HG02970 (cell line): ENCODE results near the gene TPRG1.

ENCODE experiments used
- ATAC-seq: cut with Tn5 transposase; IDR thresholded peaks from one replicate; pipeline ENCODE4 v1.9.1; 2021; ENCODE audit warnings: mild to moderate bottlenecking, moderate library complexity, moderate number of reproducible peaks; ENCODE audit not compliant: unreplicated experiment, low FRiP score

The TPRG1 gene, protein sequence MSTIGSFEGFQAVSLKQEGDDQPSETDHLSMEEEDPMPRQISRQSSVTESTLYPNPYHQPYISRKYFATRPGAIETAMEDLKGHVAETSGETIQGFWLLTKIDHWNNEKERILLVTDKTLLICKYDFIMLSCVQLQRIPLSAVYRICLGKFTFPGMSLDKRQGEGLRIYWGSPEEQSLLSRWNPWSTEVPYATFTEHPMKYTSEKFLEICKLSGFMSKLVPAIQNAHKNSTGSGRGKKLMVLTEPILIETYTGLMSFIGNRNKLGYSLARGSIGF

DNA sequence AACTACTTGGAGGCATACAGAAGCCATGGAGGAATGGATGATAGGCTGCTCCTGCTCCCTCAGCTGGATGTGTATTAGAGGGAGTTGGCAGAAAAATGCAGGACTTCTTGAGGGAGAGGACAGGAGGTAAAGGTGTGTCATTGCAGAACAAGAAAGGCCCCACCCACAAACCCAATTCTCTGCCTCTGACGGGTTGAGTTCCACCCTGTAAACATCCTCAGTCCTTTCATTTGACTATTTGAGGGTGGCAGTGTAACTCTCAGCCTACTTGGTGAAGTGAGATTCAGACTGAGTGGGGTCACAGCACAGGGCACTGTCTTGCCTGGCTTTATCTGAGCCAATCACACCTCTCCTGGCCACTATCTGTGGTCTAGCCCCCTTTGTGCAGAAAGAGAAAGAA, at the start of gene TPRG1:
TPRG1 (plus strand) TSS at position 265 of the 400 bp plus-strand sequence. CDS start 35,414 bp downstream, outside the sequence.
- ATAC-seq = no peak

DNA sequence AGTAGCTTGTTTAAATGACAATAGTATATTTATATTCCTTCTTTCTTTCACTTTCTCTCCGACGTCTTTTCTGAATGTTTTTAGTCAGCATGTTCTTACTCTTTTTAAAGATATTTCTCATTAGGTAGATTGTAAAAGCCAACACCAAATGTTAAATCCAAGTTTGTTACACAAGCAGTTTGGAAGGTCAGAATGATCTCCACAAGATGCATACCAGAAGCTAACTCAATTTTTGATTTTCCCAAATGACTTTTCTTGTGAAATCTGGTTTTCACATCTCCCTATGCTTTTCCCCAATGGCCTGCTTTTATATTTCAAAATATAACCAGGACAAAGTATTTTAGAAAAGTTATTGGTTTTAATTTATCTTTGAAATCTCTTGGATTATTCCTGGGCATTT, 49.7 kb upstream of the TPRG1 start:
- no peak for ATAC-seq

DNA sequence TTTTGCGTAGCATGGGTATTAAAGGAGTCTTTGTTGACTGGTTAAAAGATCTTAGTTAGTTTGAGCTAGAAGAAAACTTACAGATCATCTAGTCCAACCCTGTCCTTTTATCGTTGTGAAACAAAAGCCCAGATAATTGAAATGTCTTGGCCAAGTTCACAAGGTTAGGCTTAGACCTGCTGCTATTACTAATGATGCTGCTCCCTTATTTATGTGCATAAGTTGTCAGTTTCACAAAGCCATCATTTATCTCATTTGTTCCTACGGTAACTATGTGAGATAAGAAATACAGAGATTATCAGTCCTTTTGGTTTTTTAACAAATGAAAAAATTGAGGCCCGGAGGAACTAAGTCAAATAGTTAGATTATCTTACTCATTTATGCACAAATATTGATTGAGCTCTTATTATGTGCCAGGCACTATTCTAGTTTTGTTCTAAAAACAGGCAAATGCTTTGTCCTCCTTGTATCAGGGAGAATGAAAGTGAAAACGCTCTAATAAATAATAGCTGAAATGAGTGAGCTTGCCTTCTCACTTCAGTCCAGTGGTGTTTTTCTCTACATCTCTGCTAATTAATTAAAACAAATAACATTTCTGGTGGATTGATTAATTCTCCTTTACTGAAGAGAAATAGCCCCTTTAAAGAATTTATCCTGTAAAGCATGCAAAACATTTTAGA, 49.1 kb upstream of the TPRG1 start:
- ATAC-seq = no peak

DNA sequence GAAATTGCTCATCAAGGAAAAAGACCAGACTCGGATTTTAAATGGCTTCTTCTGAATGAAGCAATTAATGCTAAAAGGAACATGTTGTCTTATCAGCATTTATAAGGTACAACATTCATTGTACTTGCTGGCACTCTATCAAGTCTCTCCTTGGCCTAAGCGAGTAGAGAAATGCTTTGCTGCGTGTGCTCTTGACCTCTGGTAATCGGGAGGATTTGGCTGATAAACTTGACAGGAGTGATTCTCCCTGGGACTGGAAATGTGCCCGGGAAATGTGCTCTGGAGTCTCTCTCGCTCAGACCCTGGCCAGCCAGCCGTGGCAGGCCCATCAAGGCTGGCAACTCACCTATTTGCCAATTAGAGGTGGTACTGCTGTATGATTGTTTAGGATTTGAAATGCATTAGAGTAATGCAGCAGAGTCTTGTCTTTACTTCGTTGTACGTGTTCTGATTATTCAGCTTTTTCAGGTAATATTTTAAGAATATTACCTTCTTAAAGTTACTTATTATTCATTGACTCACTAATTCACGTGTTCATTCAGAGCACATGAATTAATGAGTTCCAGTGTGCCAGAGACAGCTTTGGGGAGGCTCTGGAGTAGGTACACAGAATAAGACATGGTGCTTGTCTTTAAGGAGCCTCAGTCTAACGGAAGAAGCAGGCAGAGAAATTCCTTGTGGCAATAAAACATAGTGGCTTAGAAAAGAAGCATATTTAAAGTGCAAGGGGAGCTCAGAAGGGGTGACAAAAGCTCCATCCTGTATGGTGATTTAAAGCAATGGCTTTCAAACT, 48.0 kb upstream of the TPRG1 start:
- ATAC-seq = no peak

DNA sequence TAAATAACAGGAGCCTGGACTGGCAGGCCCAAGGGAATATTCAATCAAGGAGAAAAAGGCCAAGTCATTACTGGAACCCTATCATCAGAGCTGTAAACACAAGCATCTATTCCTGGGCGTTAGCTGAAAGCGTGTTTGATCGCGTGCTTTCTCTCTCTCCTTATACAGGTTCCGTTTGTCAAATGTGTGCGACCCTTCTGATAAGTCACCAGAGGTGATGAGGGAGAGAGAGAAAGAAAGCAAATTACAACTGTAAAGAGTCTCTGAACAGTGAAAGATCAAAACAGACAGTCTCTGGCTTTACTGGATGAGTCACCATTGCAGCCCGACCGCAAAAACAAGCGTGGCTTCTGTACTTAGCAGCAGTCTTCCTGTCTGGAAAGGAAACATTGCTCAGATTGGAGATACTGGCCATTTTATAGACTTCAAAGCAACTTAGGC, 39.5 kb upstream of the TPRG1 start:
- no peak for ATAC-seq

DNA sequence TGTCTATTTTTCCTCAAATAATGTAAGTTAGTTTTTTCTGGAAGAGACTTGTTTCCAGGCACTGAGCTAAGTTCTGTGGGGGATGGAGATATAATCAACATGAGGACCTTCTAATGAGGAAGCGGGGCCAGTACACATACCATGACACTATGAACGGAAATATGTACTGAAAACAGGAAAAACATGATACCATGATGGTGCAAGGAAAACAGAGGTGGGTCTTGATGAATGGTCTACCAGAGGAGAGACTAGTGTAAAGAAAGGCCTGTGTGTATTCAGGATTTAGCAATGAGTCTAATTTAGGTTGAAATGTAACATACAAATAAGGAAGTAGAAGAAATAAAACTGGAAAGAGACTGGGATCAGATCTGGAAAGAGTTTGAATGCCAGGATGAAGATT, 38.9 kb upstream of the TPRG1 start:
- no peak for ATAC-seq

DNA sequence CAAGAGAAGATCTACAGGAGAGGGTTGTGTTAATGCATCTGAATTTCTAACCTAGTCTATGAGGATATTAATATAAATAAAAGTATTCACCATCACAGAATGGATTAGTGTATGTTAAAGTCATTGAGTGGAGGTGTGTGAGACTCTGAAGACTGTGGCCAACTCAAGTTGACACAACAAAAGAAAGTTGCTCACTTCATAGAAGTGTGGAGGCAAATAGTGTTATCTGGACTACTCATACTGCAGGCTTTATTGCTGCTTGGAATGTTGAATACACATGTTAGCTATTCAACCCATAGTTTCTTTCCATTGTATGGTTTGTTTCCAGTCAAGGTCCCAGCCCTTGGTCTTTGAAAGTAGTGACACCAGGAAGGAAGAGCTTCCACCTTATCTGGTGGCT, 38.0 kb upstream of the TPRG1 start:
- no peak for ATAC-seq

DNA sequence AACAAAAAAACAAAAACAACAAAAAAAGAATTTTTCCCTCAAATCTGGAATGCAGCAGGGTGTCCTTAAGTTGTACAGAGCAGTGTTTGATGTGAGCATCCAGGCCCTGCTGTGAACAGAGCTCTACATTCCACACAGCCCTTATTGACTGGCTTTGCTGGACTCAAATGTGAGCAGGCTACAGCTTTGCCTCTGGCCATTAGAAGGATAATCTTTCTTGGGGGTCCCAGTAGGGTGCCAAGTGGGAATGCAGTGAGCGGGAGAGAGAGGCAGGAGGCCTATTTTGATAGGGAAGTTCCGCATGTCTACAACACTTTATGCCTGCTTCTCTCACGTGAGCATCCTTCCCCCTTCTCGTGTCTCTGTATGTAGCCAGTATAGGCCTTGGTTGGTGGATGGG, 34.4 kb upstream of the TPRG1 start:
- ATAC-seq = no peak

DNA sequence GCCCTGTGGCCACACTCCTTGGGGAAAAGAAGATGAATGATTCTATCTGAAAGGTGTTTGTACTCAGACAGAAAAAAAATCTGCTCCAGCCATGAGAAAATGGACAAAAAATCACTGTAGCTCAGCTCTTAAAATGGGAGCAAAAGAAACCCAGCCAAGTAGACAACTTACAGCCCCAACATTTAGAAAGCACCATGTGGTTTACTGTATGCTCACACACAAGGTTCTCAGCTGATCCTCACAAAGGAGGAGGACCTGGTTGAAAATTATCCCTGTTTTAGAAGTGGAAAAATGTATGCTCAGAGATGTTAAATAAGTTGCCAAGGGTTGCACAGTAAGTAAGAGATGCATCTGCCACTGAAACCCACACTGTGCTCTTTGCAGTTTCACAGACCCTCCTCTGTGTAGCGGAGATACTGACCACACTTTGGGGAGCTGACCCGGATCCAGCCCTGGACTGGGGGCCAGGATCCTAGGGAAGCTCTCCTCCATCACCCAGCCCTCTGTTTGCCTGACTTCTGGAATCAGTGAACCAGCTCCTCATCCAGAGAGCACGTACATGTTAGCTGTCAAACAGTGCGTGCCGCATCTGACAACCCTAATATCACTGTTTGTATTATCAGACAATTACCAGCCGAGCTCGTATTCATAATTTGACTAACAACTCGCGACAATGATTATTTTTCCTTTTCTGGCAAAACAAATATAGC, 32.7 kb upstream of the TPRG1 start:
- no peak for ATAC-seq

DNA sequence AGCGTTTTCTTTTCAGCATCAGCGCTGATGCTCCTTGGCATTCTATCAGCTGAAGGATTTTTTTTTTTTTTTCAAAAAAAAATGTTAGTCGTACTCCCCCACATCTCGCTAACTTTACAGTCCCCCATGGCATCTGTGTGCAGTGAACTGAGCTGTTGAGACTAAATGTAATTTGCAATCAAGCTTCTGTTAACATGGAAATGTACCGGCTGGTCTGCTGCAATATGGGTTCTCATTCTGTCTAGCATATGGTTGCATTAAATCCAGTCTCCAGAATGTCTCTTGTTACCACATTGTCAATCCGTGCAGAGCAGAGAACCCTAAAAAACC, 32.2 kb upstream of the TPRG1 start:
- ATAC-seq = no peak

DNA sequence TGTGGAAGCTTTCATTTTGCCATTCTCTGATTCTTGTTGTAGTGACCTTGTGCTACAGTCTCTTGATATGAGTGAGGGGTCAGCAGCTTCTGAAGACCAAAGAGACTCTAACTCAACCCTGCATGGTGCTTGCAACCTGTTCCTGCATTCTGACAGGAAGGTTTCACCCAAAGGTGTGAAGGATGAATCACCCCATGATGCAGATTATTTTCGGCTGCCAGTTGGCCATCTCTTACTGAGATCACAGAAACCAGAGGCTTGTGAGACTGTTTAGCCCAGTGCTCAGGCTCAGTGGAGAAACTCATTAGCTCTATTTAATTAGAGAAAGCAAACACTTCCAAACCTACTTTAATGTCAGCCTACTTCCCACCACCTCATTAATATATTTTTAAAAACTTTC, 29.2 kb upstream of the TPRG1 start:
- ATAC-seq = no peak

DNA sequence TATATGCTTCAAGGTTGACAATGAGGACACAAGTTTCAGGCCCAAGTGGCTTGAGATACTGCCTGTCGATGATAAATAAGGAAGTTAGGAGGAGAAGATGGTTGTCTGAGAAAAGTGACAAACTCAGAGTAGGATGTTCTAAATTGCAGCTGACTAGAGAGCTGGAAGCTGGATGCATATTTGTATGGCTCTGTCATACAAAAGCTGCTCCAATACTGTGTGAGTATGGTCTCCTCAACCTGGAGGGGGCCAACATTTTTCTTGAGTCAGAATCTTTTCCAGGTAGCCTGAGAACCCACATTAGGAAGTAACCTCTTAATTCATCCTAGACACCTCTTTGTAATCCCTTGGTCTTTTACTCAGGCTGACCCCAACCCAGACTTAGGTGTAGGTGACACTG, 28.4 kb upstream of the TPRG1 start:
- no peak for ATAC-seq

DNA sequence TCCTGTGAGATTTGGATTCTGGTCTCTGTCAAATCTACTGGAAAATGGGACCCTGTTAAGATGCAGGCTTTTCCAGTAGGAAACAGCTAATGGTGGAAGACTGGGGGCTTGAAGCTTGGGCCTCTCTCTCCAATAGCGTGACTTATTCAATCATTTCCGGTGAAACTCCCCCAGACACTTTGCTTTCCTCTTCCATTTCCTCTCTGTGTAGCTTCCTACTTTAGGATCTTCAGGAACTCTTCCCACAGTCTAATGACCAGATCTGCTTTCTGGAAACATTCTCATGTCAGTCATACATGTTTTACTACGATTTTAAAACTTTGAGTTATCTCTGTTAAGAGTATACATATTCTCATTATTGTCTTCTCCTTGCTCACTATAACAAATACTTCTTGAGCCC, 28.0 kb upstream of the TPRG1 start:
- no peak for ATAC-seq

DNA sequence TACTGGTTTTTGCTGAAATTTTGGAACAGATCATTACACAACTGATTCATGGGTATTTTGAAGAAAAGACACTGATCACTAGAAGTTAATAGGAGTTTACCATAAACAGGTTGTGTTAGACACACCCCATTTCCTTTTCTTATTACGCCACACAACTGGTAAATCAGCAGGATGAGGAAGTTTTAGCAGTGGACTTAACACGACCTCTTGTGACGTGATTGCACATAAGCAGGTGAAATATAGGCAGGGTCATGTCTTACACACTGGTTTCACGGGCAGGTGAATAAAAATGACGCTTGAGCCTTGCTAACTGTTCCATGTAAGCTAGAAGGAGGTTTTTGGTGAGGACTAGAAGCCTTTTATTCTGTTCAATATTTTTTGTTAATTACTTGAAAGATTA, 27.1 kb upstream of the TPRG1 start:
- ATAC-seq = no peak

DNA sequence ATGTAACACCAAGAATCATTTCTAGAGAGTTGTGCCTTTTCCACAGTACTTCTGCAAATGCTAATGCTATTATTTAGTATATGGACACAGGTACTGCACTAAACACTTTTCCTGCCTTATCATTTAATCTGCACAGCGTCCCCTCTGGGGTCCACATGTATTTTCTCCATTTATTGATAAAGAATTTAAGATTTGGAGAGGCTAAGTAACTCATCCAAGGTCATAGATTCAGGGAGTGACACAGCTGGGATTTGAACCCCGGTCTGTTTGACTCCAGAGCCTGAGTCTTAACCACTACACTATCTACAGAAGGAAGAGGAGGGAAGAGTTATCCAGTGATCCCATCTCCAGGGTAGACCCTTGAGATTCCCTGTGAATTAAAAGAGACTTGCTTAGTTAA, 24.9 kb upstream of the TPRG1 start:
- ATAC-seq = no peak

DNA sequence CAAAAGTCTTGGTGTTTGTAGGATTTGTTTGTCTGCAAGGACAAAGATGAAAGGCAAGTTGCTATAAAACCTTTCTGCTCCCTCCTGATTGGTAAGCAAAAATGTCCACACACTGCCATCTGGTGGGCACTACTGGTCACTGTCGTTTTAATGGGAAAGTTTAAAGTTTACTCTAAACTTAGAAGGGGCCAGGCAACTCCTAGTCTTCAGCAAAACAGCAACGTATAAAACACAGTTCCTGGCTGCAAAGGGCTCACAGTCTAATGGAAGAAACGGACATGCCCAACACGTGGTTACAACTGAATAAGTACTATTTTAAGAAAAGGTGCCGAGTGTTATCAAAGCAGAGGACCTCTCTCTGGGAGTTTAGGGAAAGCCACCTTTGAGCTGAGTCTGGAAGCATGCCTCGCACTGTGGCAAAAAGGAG, 23.7 kb upstream of the TPRG1 start:
- ATAC-seq = peak; percentile 67

DNA sequence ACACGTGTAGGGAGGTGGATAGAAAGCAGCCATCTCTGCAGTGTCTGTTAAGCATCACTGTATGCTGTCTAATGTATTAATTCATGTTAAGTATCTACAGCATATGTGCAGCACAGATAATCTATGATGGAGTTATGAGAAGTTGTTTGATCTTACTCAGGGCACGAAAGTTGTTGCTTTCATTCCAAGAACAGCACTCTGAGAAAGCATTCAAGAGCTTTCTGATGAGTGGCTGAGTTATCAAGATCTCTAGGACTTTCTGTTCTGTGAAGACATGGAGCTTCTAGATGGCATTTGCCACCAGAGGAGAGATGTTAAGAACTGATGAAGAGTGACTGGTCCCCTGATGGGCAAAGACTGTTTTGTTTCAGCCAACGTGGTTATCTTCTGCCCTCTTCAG, 22.6 kb upstream of the TPRG1 start:
- no peak for ATAC-seq

DNA sequence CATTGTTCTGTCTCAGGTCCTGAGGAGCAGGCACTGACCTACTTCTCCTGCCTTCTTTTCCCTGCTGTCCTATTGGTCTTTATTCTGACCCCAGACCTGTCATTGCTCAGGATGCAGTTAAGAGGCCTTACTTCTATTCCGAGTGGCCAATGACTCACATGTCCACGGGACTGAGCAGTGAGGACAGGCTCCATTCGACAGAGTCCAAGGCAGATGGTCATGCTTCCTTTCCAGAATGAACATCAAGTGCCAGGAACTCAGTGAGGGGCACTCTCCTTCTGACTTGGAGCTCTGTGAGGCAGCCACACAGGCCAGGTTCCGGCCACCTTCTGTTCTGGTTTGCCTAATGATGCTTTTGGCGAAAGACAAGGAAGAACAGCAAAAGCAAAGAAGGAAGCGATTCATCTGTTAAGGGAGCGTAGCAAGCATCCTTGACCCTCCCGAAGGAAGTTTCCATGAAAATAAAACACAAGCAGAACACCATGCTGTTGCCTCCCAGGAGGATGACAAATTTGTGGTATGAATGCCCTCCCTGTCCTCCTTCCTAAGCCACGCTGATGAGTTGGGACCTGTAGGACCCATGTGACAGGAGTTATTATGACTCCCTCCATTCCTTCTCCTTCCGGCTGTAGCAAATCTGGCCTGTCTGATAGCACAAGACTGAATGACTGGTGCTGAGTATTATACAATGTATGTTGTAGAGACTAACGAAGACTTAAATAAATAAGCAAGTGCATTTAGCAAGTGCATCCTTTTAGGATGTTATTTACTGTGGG, 14.4 kb upstream of the TPRG1 start:
- ATAC-seq = no peak

DNA sequence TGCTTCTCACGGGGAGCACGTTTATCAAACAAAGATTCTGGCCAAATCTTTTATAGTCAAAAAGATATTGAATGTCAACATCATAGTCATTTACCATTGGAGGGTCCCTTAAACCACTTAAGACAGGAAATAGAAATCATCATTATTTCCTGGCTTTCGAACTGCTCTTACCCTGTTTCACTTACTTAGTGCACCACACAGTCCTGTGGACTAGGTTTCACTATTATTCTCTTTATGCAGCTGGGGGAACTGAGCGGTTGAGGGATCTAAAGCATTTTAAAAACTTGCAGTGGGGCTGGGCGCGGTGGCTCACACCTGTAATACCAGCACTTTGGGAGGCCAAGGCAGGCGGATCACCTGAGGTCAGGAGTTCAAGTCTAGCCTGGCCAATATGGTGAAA, 13.7 kb upstream of the TPRG1 start:
- no peak for ATAC-seq
